GM19099 (cell line): ENCODE measurements around the gene RFTN1.

Experiments
- POLR2A ChIP-seq: IDR thresholded peaks from 3 replicates; pipeline ENCODE4 v1.6.1; 2011; ENCODE audit warnings: low read depth; ENCODE audit not compliant: insufficient read length; ENCODE audit errors: extremely low read depth

The RFTN1 gene

DNA sequence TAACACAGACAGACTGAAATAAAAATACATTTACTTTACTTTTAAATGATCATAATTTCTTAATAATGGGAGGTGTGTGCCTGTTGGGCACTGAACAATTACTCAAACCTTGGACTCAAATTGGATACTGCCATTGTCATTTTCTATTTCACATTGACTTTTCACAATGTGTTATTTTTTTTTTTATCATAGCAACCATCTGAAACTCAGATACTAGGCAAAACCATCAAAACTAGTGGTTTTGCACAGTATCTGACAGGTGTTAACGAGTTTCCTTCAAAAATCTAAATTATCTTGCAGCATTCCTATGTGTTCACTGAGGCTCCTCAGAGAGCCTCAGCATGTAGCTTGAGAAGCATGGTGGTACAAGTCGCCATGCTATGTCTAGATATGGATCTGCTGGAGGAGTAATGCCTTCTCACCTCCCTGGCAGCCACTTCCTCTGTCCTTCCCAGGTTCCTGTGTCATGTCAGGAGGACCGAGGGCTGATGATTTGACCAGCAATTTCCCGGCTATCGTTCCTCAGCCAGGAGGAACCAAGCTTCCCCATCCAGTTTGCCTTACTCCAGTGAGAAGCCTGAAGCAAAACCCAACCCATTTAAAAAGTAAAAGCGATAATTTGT lies 29.9 kb upstream of the RFTN1 start:
- TF ChIP-seq POLR2A, result no peak

DNA sequence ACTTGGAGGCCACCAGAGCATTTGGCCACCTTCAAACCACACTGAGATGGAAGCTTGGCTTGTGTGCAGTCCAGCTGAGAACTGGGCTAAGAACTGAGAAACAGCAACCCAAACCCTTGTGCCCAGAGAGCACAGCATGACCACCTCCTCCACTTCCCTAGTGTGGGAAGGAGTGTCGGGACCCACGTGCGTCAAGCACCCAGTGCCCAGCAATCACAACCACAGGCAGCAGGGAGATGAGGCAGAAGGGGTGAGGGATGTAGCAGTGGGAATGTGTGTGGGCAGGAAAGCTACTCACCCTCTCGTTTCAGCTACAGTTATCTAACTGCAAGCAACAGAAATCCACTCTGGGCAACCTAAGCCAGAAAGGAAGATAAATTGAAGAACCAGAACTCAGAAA lies 25.0 kb upstream of the RFTN1 start:
- TF ChIP-seq POLR2A, result no peak

DNA sequence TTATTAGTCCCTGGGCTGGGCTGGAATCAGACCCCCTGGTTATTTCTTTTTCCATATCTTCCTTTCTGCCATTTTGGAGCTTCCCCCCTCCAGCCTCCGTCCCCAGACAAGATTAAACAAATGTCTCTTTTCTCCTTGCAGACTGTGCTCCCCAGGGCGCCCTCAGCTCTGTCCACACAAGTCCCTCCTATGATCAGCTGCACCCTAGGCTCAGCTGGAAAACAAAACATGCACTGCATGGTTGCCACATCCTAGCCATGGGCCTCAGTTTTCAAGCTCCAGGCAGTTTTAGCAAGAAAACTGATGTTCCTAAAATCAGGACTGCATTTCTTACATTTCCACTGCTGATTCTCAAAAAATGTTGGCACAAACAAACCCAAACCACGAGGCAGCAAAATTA lies 23.5 kb upstream of the RFTN1 start:
- TF ChIP-seq POLR2A, result no peak

DNA sequence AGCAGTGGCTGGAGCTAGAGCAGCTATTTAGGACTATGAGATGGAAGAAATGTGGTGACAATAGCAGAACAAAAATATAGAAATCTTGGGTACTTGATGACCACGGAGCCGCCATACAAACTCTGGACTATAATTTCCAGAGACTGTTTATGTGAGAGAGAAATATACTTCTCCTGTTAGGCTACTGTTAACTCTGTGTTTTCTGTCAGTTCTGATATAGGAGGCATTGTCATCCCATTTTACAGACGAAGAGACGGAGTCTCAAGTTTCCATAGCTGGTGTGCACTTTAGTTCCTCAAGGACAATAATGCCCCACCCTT lies 22.8 kb upstream of the RFTN1 start:
- no peak for TF ChIP-seq POLR2A

DNA sequence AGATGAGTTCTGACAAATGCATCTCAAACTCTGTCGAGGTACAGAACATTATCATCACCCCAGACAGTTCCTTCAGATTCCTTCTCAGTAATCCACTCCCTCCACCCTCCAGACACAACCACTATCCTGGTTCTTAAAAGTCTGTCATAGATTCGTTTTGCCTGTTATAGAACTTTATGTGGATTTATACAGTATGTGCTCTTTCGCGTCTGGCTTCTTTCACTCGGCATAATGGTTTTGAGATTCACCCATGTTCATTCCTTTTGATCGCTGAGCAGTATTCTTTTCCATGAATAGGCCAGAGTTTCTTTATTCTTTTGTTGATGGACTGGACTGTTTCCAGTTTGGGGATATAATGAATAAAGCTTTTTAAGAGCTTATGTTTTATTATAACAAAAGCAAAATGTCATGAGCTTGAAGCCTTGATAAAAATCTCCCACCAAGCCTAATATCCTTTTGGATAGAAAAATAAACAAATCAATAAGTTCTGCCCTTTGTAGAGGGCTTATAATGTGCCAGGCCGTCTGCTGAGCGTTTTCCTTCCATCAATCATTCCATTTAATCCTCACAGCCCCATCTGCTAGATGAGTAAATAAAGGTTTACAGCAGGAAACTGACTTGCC lies 21.3 kb upstream of the RFTN1 start:
- no peak for TF ChIP-seq POLR2A

DNA sequence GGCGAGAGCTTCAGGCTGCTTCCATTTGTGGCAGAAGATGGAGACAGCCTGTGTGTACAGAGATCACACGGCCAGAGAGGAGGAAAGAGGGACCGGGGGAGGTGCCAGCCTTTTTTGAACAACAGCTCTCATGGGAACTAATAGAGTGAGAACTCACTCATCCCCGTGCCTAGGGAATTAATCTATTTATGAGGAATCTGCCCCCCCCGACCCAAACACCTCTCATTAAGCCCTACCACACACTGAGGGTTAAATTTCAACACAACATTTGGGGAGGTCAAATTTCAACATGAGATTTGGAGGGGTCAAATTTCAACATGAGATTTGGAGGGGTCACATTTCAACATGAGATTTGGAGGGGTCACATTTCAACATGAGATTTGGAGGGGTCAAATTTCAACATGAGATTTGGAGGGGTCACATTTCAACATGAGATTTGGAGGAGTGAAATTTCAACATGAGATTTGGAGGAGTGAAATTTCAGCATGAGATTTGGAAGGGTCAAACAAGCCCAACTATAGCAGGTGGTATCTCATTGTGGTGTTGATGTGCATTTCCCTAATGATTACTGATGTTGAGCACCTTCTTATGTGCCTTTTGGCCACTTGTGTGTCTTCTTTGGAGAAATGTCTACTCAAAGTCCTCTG lies 20.6 kb upstream of the RFTN1 start:
- no peak for TF ChIP-seq POLR2A

DNA sequence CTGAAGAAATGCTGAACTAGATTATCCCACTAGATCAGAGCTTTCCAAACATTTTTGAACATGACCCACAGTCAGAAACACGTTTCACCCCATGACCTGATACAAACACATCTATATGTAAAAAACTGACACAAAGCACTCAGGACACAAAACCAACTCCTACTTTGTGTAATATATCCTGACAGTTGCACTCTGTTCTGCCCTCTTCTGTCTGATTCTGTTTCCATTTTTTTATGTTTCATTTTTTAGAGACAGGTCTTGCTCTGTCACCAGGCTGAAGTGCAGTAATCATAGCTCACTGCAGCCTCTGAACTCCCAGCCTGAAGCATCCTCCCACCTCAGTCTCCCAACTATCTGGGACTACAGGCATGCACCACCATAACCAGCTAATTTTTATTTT lies 15.8 kb upstream of the RFTN1 start:
- TF ChIP-seq POLR2A, result no peak

DNA sequence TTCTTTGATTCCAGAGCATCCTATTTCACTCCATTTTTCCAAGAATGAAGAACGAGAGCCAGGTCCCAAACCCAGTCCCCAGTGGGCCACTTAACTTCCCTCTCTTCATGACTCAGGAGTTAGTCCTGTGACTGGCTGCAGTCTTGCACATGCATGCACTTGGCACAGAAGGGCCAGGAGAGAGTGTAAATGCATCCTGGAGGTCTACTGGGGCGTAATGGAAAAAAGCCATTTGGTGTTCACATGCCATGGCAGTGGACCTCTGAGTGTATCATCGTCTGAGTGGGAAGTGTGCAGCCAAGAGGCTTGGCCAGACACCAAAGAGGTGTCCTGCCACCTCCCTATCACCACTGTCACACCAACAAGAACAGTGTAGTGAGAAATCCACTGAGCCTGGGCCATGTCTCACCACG lies 15.1 kb upstream of the RFTN1 start:
- no peak for TF ChIP-seq POLR2A

DNA sequence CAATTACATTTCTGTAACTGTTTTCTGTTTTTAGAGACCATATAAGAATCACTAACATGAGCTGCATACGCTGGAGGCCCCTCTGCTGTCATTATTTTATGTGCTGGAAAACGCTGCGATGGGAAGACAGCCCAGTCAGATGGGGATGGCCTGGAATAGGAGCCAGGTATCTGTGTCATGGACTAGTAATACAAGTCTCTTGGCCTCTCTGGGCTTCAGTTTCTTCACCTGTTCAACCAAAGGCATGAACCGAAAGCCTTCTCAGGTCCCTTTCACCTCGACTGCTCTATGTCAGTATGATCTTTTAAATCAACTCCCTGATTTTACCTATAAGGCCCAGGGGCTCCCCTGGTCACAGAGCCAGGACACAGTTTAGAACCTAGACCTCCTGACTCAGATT lies 14.6 kb upstream of the RFTN1 start:
- no peak for TF ChIP-seq POLR2A

DNA sequence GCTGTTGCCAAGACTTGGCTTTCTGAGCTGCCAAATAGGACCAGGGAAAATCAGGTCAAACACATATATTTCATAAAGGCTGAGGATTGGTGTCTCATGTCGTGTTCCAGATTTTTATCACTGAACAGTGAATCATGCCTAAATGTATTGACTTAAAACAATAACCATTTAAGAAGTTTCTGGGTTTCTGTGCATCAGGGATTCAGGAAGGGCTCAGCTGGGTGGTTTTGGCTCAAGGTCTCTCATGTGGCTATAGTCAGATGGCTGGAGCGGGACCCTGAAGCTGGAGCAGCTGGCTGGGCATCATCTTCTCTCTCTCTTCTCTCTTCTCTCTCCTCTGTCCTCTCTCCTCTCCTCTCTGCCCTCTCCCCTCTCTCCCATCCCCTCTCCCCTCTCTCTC lies 10.7 kb upstream of the RFTN1 start:
- TF ChIP-seq POLR2A, result no peak

DNA sequence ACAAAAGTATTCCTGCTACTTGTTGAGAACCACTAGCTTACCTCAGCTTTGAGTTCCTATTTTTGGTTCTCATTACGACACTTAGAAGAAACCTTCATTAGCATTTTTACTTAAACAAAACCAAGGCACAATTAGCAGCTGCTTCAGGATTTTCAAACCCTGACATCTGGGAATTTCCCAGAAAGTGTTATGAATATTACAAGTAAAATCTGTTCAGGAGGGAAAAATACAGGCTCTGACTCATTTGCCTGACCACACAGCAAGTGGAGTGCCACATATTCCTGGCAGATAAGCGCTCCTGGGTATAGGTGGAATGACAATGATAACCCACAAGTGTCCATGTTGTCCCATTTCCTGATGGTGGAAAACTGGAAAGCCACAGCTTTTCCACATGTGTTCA lies 10.3 kb upstream of the RFTN1 start:
- no peak for TF ChIP-seq POLR2A

DNA sequence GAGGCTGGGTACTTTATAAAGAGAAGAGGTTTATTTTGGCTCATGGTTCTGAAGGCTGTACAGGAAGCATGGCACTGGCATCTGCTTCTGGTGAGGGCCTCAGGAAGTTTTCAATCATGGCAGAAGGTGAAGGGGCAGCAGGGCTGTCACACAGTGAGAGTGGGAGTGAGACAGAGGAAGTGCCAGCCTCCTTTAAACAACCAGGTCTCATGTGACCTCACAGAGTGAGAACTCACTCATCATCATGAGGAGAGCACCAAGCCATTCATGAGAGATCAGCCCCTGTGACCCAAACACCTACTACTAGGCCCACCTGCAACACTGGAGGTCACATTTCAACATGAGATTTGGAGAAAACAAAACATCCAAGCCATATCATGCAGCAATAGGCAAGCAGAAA lies 9.3 kb upstream of the RFTN1 start:
- TF ChIP-seq POLR2A, result no peak

DNA sequence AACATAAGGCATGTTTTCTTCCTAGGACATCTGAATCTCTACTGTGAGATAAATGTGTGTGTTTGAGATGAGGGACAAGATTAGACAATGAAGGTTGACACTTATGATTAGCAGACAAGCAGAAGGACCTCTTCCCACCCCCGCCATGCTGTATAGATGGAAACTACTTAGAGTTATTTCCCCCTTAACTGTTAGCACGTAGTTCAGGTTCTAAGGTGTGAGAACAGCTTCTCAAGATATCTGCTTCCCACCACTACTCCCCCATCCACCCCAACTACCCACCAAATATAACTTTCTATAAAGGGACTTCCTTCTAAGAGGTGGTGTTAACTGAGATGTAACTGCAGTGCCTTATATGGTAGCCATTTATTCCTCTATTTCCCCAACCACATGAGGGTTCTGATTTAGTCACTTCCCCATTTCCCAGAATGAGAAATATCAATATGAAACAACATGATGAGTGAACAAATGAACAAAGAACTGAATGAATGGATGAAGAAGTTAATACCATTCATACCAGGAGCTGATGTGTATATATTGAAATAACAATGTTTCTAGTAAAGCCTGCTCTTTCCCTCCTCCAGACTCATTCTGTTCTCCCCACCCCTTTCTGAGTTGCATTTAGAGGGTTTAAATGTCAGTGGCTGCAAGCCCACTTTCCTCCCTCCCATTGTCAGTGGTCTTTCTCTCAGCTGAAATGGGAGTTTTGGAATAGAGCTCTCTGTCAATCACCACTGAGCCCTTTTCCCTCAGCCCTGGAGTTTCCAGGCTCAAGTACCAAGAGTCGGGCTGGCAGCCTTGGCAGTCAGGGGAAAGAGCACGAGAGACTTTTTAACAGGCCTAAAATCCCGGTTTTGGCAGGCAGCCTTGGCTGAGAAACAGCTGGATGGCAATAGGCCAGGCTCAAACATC lies 7.7 kb upstream of the RFTN1 start:
- peak; percentile 16 for TF ChIP-seq POLR2A

DNA sequence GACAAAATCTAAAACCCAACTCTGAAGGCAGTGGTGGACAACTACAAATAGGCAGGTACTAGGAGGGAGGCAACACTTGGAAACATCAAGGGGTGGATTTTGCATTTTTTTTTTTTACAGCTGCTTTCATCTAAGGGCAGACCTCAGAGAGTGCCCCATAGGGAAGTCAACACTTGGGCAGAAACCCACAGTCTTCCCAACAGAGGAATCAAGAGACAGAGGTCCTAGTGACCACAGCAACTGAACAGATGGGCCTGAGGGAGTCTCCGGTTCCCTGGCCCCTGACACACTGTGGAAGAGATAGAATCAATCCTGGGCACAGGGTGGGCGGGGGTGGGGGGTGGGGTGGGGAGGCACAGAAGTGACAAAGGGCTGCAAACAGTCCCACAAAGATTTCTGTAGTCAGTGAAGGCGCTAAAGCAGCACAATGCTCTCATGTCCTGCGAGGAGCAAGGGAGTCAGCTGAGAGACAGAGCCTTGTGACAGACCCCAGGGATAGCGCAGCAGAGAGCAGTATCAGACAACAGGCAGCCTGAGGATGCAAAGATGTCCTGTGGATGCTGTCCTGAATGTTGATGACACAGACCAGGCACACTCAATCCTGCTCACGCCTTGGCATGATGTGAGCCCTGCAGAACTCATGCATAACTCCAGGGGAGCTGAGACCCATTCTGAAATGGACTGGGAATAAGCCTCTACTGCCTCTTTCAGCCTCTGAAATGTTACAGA lies 6.9 kb upstream of the RFTN1 start:
- peak; percentile 20 for TF ChIP-seq POLR2A
